ENCODE results near the gene RTN4. TPM values are rescaled to one million over a fixed set of nuclear protein-coding genes. Genes with fewer than 3 reads are reported as not detected.

RTN4 gene
- total RNA-seq, 1 experiment from 2014 or later: 513 TPM

DNA sequence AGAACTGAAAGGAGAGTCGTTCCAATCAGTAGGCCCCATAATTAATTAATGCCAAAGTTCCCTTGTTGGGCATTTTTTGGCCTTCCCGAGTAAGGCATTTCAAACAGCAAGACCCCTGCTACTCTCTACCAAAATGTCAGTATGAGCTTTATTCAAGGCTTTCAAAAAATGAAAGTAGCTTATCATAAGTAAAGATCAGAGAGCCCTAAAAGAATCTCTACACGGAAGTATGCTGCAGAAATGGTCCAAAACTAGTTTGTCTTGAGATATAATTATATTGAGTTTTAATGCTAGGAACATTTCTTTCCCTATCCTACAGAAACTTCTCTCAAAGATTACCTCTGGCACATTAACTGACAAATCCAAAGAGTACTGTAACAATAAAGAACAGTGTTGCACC, 43.9 kb downstream of the RTN4 start:
- H3K9me3 ChIP-seq (ENCODE audit: control insufficient read depth, insufficient read depth, low read depth, low read length): no peaks in the 10 kb centered on the region
- H3K36me3 ChIP-seq (ENCODE audit: control insufficient read depth, insufficient read depth, low read length): no peaks in the 10 kb centered on the region; the same call in 1 of the 2 replicates
- no peak for ATAC-seq
- CTCF ChIA-PET: no interaction called here
- BruUV-seq (replicated peaks): TSS peak; percentile 5
- H3K4me1 ChIP-seq (ENCODE audit: control insufficient read depth, insufficient read depth, low read length): peaks cover 99% of the 10 kb centered on the region
- H3K4me3 ChIP-seq (ENCODE audit: low read depth in 2 of 2, low read length in 2 of 2): peak overlapping the region in 1 of 2 experiments; percentile 0; a peak in 2 of 4 replicates
- intact Hi-C loops (cut with micrococcal nuclease; ENCODE audit: unreplicated experiment) (no loop called here), in situ Hi-C loops (cut with HindIII; ENCODE audit: low pct_unique_long_range_greater_than_20kb, low sequenced_read_pairs) (no loop called here)
- POLR2A ChIA-PET: interaction anchor here (0.6 kb wide), 1 partner anchor 44 kb away, joined by 4 read pairs; the partner anchor contains the start of gene RTN4
- no peaks in the 10 kb centered on the region for H3K27me3 ChIP-seq (ENCODE audit: control insufficient read depth, insufficient read depth, low read length)
- no peak for DNase-seq (ENCODE audit: low read depth, low spot score)
- H3K27ac ChIP-seq (ENCODE audit: low read length): peak overlapping the region; percentile 91
- no peak for TF ChIP-seq SIN3A (IDR thresholded peaks at IDR 0.05; ENCODE audit: borderline replicate concordance, insufficient read depth, low read depth, low read length)
- TF ChIP-seq TCF7L2 (IDR thresholded peaks at IDR 0.05; ENCODE audit: low read depth, low read length): no peak
- TF ChIP-seq, protein P1, sequence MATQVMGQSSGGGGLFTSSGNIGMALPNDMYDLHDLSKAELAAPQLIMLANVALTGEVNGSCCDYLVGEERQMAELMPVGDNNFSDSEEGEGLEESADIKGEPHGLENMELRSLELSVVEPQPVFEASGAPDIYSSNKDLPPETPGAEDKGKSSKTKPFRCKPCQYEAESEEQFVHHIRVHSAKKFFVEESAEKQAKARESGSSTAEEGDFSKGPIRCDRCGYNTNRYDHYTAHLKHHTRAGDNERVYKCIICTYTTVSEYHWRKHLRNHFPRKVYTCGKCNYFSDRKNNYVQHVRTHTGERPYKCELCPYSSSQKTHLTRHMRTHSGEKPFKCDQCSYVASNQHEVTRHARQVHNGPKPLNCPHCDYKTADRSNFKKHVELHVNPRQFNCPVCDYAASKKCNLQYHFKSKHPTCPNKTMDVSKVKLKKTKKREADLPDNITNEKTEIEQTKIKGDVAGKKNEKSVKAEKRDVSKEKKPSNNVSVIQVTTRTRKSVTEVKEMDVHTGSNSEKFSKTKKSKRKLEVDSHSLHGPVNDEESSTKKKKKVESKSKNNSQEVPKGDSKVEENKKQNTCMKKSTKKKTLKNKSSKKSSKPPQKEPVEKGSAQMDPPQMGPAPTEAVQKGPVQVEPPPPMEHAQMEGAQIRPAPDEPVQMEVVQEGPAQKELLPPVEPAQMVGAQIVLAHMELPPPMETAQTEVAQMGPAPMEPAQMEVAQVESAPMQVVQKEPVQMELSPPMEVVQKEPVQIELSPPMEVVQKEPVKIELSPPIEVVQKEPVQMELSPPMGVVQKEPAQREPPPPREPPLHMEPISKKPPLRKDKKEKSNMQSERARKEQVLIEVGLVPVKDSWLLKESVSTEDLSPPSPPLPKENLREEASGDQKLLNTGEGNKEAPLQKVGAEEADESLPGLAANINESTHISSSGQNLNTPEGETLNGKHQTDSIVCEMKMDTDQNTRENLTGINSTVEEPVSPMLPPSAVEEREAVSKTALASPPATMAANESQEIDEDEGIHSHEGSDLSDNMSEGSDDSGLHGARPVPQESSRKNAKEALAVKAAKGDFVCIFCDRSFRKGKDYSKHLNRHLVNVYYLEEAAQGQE (IDR thresholded peaks at IDR 0.05; ENCODE audit: insufficient read depth in 1 of 2, low read depth in 2 of 2, low read length in 1 of 2): no peak
- TF ChIP-seq, protein P2, sequence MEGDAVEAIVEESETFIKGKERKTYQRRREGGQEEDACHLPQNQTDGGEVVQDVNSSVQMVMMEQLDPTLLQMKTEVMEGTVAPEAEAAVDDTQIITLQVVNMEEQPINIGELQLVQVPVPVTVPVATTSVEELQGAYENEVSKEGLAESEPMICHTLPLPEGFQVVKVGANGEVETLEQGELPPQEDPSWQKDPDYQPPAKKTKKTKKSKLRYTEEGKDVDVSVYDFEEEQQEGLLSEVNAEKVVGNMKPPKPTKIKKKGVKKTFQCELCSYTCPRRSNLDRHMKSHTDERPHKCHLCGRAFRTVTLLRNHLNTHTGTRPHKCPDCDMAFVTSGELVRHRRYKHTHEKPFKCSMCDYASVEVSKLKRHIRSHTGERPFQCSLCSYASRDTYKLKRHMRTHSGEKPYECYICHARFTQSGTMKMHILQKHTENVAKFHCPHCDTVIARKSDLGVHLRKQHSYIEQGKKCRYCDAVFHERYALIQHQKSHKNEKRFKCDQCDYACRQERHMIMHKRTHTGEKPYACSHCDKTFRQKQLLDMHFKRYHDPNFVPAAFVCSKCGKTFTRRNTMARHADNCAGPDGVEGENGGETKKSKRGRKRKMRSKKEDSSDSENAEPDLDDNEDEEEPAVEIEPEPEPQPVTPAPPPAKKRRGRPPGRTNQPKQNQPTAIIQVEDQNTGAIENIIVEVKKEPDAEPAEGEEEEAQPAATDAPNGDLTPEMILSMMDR (IDR thresholded peaks at IDR 0.05): no peak
- no peak for TF ChIP-seq POLR2AphosphoS5 (IDR thresholded peaks at IDR 0.05; ENCODE audit: low read depth, low read length)

DNA sequence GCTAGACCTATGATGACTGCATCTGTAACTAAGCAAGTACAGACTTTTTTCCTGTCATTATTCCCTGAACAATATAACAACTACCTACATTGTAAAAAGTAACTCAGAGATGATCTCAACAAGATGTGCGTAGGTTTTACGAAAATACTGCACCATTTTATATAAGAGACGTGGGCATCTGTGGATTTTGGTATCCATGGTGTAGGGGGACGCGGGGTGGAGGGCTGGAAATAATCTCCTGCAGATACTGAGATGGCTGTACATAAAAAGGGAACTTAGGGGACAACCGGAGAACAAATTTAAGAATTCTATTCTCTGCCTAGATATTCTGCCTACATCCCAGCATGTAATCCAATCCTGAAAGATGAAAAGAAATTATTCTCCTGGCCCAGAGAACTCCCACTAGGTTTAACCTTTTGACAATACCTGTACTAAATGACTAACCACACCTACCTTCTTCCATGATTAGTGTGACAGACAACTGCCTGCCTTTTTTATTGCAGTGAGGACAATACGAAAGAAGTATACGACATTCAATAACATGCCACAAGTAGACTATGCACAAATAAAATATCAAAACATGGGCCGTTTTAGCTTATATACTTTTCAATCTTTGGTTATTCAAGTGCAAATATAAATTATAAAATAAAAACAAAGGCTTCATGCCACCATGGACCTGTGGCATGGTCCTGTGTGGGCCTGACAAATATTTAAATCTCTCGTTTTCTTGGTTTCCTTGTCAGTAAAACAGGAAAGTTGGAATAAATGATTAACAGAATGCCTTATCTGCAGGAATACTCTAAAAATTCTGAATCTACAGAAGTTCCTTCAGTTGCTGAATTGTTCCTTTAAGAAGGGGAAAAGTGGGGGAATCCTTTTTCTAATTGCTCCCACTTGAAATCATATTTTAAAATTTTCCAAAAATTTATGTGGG, 46.3 kb downstream of the RTN4 start:
- H3K4me1 ChIP-seq (ENCODE audit: control insufficient read depth, insufficient read depth, low read length): peaks cover 99% of the 10 kb centered on the region
- H3K9me3 ChIP-seq (ENCODE audit: control insufficient read depth, insufficient read depth, low read depth, low read length): no peaks in the 10 kb centered on the region
- ATAC-seq (no peak), DNase-seq (ENCODE audit: low read depth, low spot score) (no peak)
- ChIA-PET POLR2A (interaction anchor here (0.5 kb wide), 1 partner anchor 219 kb away, joined by 4 read pairs; no protein-coding TSS in a partner anchor), CTCF (no interaction called here)
- no TSS peak for BruUV-seq (replicated peaks)
- no peaks in the 10 kb centered on the region for H3K27me3 ChIP-seq (ENCODE audit: control insufficient read depth, insufficient read depth, low read length)
- H3K4me3 ChIP-seq (ENCODE audit: low read depth in 2 of 2, low read length in 2 of 2): no peak overlapping the region
- in situ Hi-C loops (cut with HindIII; ENCODE audit: low pct_unique_long_range_greater_than_20kb, low sequenced_read_pairs) (no loop called here), intact Hi-C loops (cut with micrococcal nuclease; ENCODE audit: unreplicated experiment) (no loop called here)
- peak overlapping the region; percentile 91 for H3K27ac ChIP-seq (ENCODE audit: low read length)
- H3K36me3 ChIP-seq (ENCODE audit: control insufficient read depth, insufficient read depth, low read length): no peaks in the 10 kb centered on the region; the same call in 1 of the 2 replicates
- TF ChIP-seq TCF7L2 (IDR thresholded peaks at IDR 0.05; ENCODE audit: low read depth, low read length): no peak

Data from Panc1 (cell line).